IMR-90 (cell line): Measurements from ENCODE around the gene KCP. TPM values are rescaled to one million over a fixed set of nuclear protein-coding genes. Genes with fewer than 3 reads are reported as not detected.

Source experiments
- ATAC-seq: fragments of 200-7000 bp; cut with Tn5 transposase; 2 replicates; pipeline ENCODE4 v1.9.1; 2020; ENCODE audit warnings: low read depth, mild to moderate bottlenecking, moderate library complexity
- BruUV-seq: library from RNA; stranded (reverse); fragments of 400-500 nt; replicated peaks from 2 replicates; lab custom pipeline; 2021; lab: Mats Ljungman, UMichigan
- CTCF ChIA-PET: fragments of 300-600 bp; formaldehyde crosslinking; extraction: SDS; loops from one replicate; lab custom pipeline; 2021; ENCODE audit warnings: antibody characterized with exemption; lab: Yijun Ruan, JAX
- POLR2A ChIA-PET: fragments of 300-600 bp; sonication (Branson Sonifier 250); formaldehyde crosslinking; loops from one replicate; lab custom pipeline; 2022; ENCODE audit warnings: antibody characterized with exemption; ENCODE audit not compliant: unreplicated experiment; lab: Charles Lee
- DNase-seq: peaks from one replicate; pipeline ENCODE4 v3.0.0; 2013
- H2AFZ ChIP-seq: replicated peaks from 2 replicates; pipeline ENCODE3; 2013; ENCODE audit warnings: low read length, mild to moderate bottlenecking; ENCODE audit not compliant: poor library complexity
- H2AK5ac ChIP-seq: 2 replicates; pipeline ENCODE4 v1.6.1; 2013; ENCODE audit warnings: low read depth, low read length, inconsistent platforms
- H2AK9ac ChIP-seq: replicated peaks from 2 replicates; pipeline ENCODE3; 2013; ENCODE audit warnings: mild to moderate bottlenecking, low read depth, low read length, moderate library complexity; ENCODE audit not compliant: poor library complexity
- H2BK120ac ChIP-seq: 2 replicates; pipeline ENCODE4 v1.6.1; 2013; ENCODE audit warnings: low read depth, low read length, inconsistent platforms
- H2BK15ac ChIP-seq: 3 replicates; pipeline ENCODE4 v1.6.1; 2013; ENCODE audit warnings: low read depth, low read length, inconsistent platforms
- H2BK20ac ChIP-seq: 2 replicates; pipeline ENCODE4 v1.6.1; 2013; ENCODE audit warnings: low read depth, mild to moderate bottlenecking, inconsistent platforms, low read length, moderate library complexity
- H2BK5ac ChIP-seq: 2 replicates; pipeline ENCODE4 v1.6.1; 2013; ENCODE audit warnings: mild to moderate bottlenecking, low read depth, low read length, inconsistent platforms; ENCODE audit not compliant: poor library complexity, severe bottlenecking
- H3K14ac ChIP-seq: replicated peaks from 2 replicates; pipeline ENCODE4 v1.6.1; 2013; ENCODE audit warnings: low read depth, low read length, inconsistent platforms
- H3K18ac ChIP-seq: 2 replicates; pipeline ENCODE4 v1.6.1; 2013; ENCODE audit warnings: low read depth, low read length, control low read depth
- H3K23ac ChIP-seq: 2 replicates; pipeline ENCODE4 v1.6.1; 2013; ENCODE audit warnings: low read depth, low read length, inconsistent platforms
- H3K27ac ChIP-seq: 2 replicates; pipeline ENCODE4 v1.5.1; 2013; ENCODE audit warnings: mild to moderate bottlenecking, control low read depth, low read length; ENCODE audit not compliant: insufficient read depth
- H3K27me3 ChIP-seq: 2 replicates; pipeline ENCODE4 v1.6.1; 2013; ENCODE audit warnings: low read length; ENCODE audit not compliant: control insufficient read depth, insufficient read depth
- H3K36me3 ChIP-seq: 2 replicates; pipeline ENCODE4 v1.6.1; 2013; ENCODE audit warnings: low read length, mixed read lengths; ENCODE audit not compliant: control insufficient read depth, insufficient read depth
- H3K4ac ChIP-seq: 2 replicates; pipeline ENCODE4 v1.6.1; 2013; ENCODE audit warnings: low read depth, low read length, inconsistent platforms
- H3K4me1 ChIP-seq: 2 replicates; pipeline ENCODE4 v1.6.1; 2013; ENCODE audit warnings: low read length, mixed read lengths; ENCODE audit not compliant: control insufficient read depth, insufficient read depth
- H3K4me2 ChIP-seq: 2 replicates; pipeline ENCODE4 v1.6.1; 2013; ENCODE audit warnings: low read depth, mild to moderate bottlenecking, control low read depth, low read length, moderate library complexity
- H3K4me3 ChIP-seq: 2 replicates; pipeline ENCODE4 v1.5.1; 2013; ENCODE audit warnings: low read depth, mild to moderate bottlenecking, control low read depth, low read length, moderate library complexity; ENCODE audit not compliant: insufficient read depth
- H3K56ac ChIP-seq: 2 replicates; pipeline ENCODE4 v1.6.1; 2013; ENCODE audit warnings: low read length, inconsistent platforms; ENCODE audit not compliant: insufficient read depth; ENCODE audit errors: extremely low read depth
- H3K79me1 ChIP-seq, 2 experiments: 2 replicates each; pipeline ENCODE4 v1.6.1; 2013; ENCODE audit warnings: low read length in 2 of 2, inconsistent platforms in 1 of 2, low read depth in 1 of 2
- H3K9ac ChIP-seq: 2 replicates; pipeline ENCODE4 v1.6.1; 2013; ENCODE audit warnings: low read depth, low read length, control low read depth
- H3K9me1 ChIP-seq: 2 replicates; pipeline ENCODE4 v1.6.1; 2013; ENCODE audit warnings: low read length, inconsistent platforms; ENCODE audit not compliant: insufficient read depth
- H3K9me3 ChIP-seq: 2 replicates; pipeline ENCODE4 v1.6.1; 2013; ENCODE audit warnings: low read length; ENCODE audit not compliant: control insufficient read depth, insufficient read depth
- H4K20me1 ChIP-seq: 2 replicates; pipeline ENCODE4 v1.6.1; 2013; ENCODE audit warnings: low read length, inconsistent platforms; ENCODE audit not compliant: insufficient read depth
- H4K5ac ChIP-seq: 2 replicates; pipeline ENCODE4 v1.6.1; 2013; ENCODE audit warnings: mild to moderate bottlenecking, low read depth, low read length, control low read depth
- H4K8ac ChIP-seq, 2 experiments: 2 replicates each; pipeline ENCODE4 v1.6.1; 2013; ENCODE audit warnings: low read depth in 2 of 2, low read length in 2 of 2, control low read depth in 1 of 2, inconsistent platforms in 1 of 2
- H4K91ac ChIP-seq: 2 replicates; pipeline ENCODE4 v1.6.1; 2013; ENCODE audit warnings: low read depth, low read length, inconsistent platforms; ENCODE audit not compliant: insufficient read depth
- BHLHE40 ChIP-seq: fragments of 150-350 bp; IDR thresholded peaks from 2 replicates; pipeline ENCODE4 v1.6.1; 2016; ENCODE audit warnings: mild to moderate bottlenecking, low read depth, low read length
- CHD1 ChIP-seq: IDR thresholded peaks from 2 replicates; pipeline ENCODE4 v1.6.1; 2012; ENCODE audit warnings: low read depth, low read length, improper control_type of control experiment
- FOS ChIP-seq: fragments of 150-350 bp; IDR thresholded peaks from 2 replicates; pipeline ENCODE4 v1.6.1; 2016; ENCODE audit warnings: low read depth, low read length
- MAFK ChIP-seq: IDR thresholded peaks from 2 replicates; pipeline ENCODE4 v1.6.1; 2012; ENCODE audit warnings: low read depth, low read length, improper control_type of control experiment
- MAZ ChIP-seq: IDR thresholded peaks from 2 replicates; pipeline ENCODE4 v1.6.1; 2012; ENCODE audit warnings: low read depth, mild to moderate bottlenecking, low read length, improper control_type of control experiment, moderate library complexity, borderline replicate concordance
- RAD21 ChIP-seq: IDR thresholded peaks from 2 replicates; pipeline ENCODE4 v1.6.1; 2012; ENCODE audit warnings: low read length, improper control_type of control experiment
- RFX5 ChIP-seq: IDR thresholded peaks from 2 replicates; pipeline ENCODE4 v1.8.0; 2012; ENCODE audit warnings: low read depth, mild to moderate bottlenecking, low read length, moderate library complexity
- WGBS, 2 experiments: methylation state at CpG; one replicate each; pipeline versions ENCODE4 v1.1.5 to v1.1.7; 2013; ENCODE audit warnings: missing lambda C conversion rate in 2 of 2; ENCODE audit not compliant: insufficient read length in 1 of 2; ENCODE audit errors: extremely low coverage in 2 of 2; 5-methylcytosine and 5-hydroxymethylcytosine counted together
- dilution Hi-C: fragments of 300-500 bp; cut with HindIII; formaldehyde crosslinking; loops from one replicate; pipeline ENCODE4 v1.14.3; 2018; ENCODE audit warnings: low sequenced_read_pairs; ENCODE audit not compliant: unreplicated experiment
- in situ Hi-C: fragments of 300-500 bp; cut with MboI; formaldehyde crosslinking; loops from 3 replicates; pipeline ENCODE4 v1.14.3; 2019; ENCODE audit warnings: low sequenced_read_pairs, inconsistent platforms, mixed read lengths
- intact Hi-C: fragments of 100-400 bp; cut with micrococcal nuclease; formaldehyde crosslinking; loops from 2 replicates; pipeline ENCODE4 v1.10.0; 2022
- polyA plus RNA-seq, 3 experiments: library from polyadenylated mRNA; depleted of rRNA; stranded (reverse); fragments of >200 nt; gene quantifications; 2 replicates each; pipeline ENCODE4 v1.2.3, GENCODE V29; 2012; ENCODE audit warnings: low replicate concordance in 1 of 3
- total RNA-seq: library from RNA; depleted of rRNA; stranded (reverse); fragments of >200 nt; gene quantifications from 2 replicates; pipeline ENCODE4 v1.2.3, GENCODE V29; 2012
- TF ChIP-seq, protein P1 (sequence below): fragments of 150-350 bp; IDR thresholded peaks from 2 replicates; pipeline ENCODE4 v1.6.1; 2016; ENCODE audit warnings: low read depth, mild to moderate bottlenecking, low read length, moderate library complexity, borderline replicate concordance

Gene KCP
- total and polyA plus RNA-seq, 2 of the 4 experiments (the other 2 are of a cell fraction), result 0.03 TPM; not detected in 1

DNA sequence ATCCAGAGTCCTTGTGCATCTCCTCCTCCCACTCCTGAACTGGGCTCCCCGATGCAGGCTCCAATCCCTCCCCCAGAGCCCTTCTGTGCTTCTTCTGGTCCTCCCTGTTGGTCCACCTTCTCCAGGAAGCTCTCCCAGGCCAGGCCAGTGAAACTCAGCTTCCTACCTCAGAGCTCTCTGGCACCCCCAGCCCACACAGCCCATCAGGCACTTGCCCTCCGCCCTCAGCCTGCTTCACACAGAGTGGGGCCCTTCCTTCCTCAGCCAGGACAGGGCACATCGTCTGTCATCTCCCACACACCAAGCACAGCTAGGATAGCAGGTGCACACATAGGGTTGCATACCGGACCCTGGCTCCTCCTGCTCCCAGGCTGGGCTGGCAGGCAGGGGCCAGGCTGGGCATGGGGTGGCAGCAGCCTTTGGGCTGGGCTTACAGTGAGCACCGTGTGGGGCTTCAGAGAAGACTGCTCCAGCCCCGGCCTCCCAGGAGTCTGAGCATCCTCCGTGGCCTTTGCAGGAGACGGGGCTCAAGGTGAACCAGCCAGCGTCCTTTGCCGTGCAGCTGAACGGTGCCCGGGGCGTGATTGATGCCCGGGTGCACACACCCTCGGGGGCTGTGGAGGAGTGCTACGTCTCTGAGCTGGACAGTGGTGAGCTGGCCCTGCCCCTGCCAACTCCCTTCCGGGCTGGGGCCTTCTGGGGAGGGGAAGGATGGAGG lies 54.3 kb downstream of the KCP start:
- no peak for DNase-seq
- no peak overlapping the region for H2BK120ac ChIP-seq
- dilution Hi-C loops (no loop called here), intact Hi-C loops (no loop called here), in situ Hi-C loops (no loop called here)
- no peaks in the 10 kb centered on the region for H3K9me3 ChIP-seq
- no peak for ATAC-seq
- no peak overlapping the region for H4K5ac ChIP-seq
- no peak overlapping the region for H3K27ac ChIP-seq
- no peak overlapping the region for H4K8ac ChIP-seq
- BruUV-seq, result no TSS peak
- H3K18ac ChIP-seq, result no peak overlapping the region
- H3K4me1 ChIP-seq, result no peaks in the 10 kb centered on the region
- H2AFZ ChIP-seq, result peak overlapping the region; percentile 21
- TF ChIP-seq, protein P1, sequence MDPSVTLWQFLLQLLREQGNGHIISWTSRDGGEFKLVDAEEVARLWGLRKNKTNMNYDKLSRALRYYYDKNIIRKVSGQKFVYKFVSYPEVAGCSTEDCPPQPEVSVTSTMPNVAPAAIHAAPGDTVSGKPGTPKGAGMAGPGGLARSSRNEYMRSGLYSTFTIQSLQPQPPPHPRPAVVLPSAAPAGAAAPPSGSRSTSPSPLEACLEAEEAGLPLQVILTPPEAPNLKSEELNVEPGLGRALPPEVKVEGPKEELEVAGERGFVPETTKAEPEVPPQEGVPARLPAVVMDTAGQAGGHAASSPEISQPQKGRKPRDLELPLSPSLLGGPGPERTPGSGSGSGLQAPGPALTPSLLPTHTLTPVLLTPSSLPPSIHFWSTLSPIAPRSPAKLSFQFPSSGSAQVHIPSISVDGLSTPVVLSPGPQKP, result no peak
- TF ChIP-seq MAFK, result no peak
- no peak for TF ChIP-seq RAD21
- no peak for TF ChIP-seq BHLHE40
- no peak for TF ChIP-seq RFX5
- no peak for TF ChIP-seq CHD1
- no peak for TF ChIP-seq MAZ
- no peak for TF ChIP-seq FOS
- H3K36me3 ChIP-seq, result peaks cover 69% of the 10 kb centered on the region
- H2BK20ac ChIP-seq, result no peak overlapping the region
- H3K9ac ChIP-seq, result no peak overlapping the region
- H4K91ac ChIP-seq, result no peak overlapping the region
- peaks cover 54% of the 10 kb centered on the region for H4K20me1 ChIP-seq
- H3K4ac ChIP-seq, result no peak overlapping the region
- CTCF ChIA-PET, result no interaction called here
- H3K4me3 ChIP-seq, result no peak overlapping the region
- POLR2A ChIA-PET, result no interaction called here
- H3K14ac ChIP-seq, result no peak overlapping the region
- H3K27me3 ChIP-seq, result no peaks in the 10 kb centered on the region
- peaks cover 9 to 22% of the 10 kb centered on the region in 2 experiments for H3K79me1 ChIP-seq
- H2AK5ac ChIP-seq, result no peak overlapping the region
- peak overlapping the region; percentile 65 for H2AK9ac ChIP-seq
- no peaks in the 10 kb centered on the region for H3K9me1 ChIP-seq
- no peak overlapping the region for H3K56ac ChIP-seq
- no peak overlapping the region for H2BK5ac ChIP-seq
- 93% methylated on average over 5 of the region's 17 CpGs; no CpG with 5 or more reads in 1 of the 2 experiments for WGBS, 2 experiments
- H3K4me2 ChIP-seq, result no peak overlapping the region
- H3K23ac ChIP-seq, result no peak overlapping the region
- H2BK15ac ChIP-seq, result no peak overlapping the region
